ENCODE measurements around the gene CNOT6L.

Gene CNOT6L

GRCh38 chr4:77820649-77821561 lies 1.7 kb upstream of the CNOT6L start:
- no peak for DNase-seq (ENCODE audit: low read depth in 2 of 2)

- DNase-seq (ENCODE audit: low read depth in 2 of 2): peak; percentile 87 to 96
Observed at GRCh38 chr4:77819843-77820648, 878 bp upstream of the CNOT6L start.

GRCh38 chr4:77819404-77819842 lies 255 bp upstream of the CNOT6L start:
- DNase-seq (ENCODE audit: low read depth in 2 of 2): peak in 1 of 2 experiments; percentile 52

GRCh38 chr4:77818073-77818601 lies 1.0 kb downstream of the CNOT6L start:
- peak in 1 of 2 experiments; percentile 34 for DNase-seq (ENCODE audit: low read depth in 2 of 2)

- no peak for DNase-seq (ENCODE audit: low read depth in 2 of 2)
Observed at GRCh38 chr4:77817304-77818072, 1.7 kb downstream of the CNOT6L start.

- no peak for DNase-seq (ENCODE audit: low read depth in 2 of 2)
Observed at GRCh38 chr4:77816546-77816945, 2.6 kb downstream of the CNOT6L start.

GRCh38 chr4:77815636-77816035 lies 3.5 kb downstream of the CNOT6L start:
- no peak for DNase-seq (ENCODE audit: low read depth in 2 of 2)

- DNase-seq (ENCODE audit: low read depth in 2 of 2): no peak
Observed at GRCh38 chr4:77805840-77806239, 13.3 kb downstream of the CNOT6L start.

GRCh38 chr4:77804471-77804870 lies 14.7 kb downstream of the CNOT6L start:
- no peak for DNase-seq (ENCODE audit: low read depth in 2 of 2)

- no peak for DNase-seq (ENCODE audit: low read depth in 2 of 2)
Observed at GRCh38 chr4:77802402-77802801, 16.8 kb downstream of the CNOT6L start.

GRCh38 chr4:77801260-77801608 lies 17.9 kb downstream of the CNOT6L start:
- no peak for DNase-seq (ENCODE audit: low read depth in 2 of 2)

- DNase-seq (ENCODE audit: low read depth in 2 of 2): no peak
Observed at GRCh38 chr4:77800483-77801259, 18.5 kb downstream of the CNOT6L start.

GRCh38 chr4:77800077-77800476 lies 19.1 kb downstream of the CNOT6L start:
- no peak for DNase-seq (ENCODE audit: low read depth in 2 of 2)

GRCh38 chr4:77798385-77798784 lies 20.8 kb downstream of the CNOT6L start:
- DNase-seq (ENCODE audit: low read depth in 2 of 2): no peak

GRCh38 chr4:77797239-77797638 lies 21.9 kb downstream of the CNOT6L start:
- DNase-seq (ENCODE audit: low read depth in 2 of 2): no peak

GRCh38 chr4:77795326-77795725 lies 23.8 kb downstream of the CNOT6L start:
- no peak for DNase-seq (ENCODE audit: low read depth in 2 of 2)

GRCh38 chr4:77790146-77790545 lies 29.0 kb downstream of the CNOT6L start:
- DNase-seq (ENCODE audit: low read depth in 2 of 2): no peak

GRCh38 chr4:77788990-77789389 lies 30.2 kb downstream of the CNOT6L start:
- DNase-seq (ENCODE audit: low read depth in 2 of 2): no peak

GRCh38 chr4:77787969-77788368 lies 31.2 kb downstream of the CNOT6L start:
- no peak for DNase-seq (ENCODE audit: low read depth in 2 of 2)

GRCh38 chr4:77785669-77786068 lies 33.5 kb downstream of the CNOT6L start:
- no peak for DNase-seq (ENCODE audit: low read depth in 2 of 2)

GRCh38 chr4:77783895-77784294 lies 35.3 kb downstream of the CNOT6L start:
- no peak for DNase-seq (ENCODE audit: low read depth in 2 of 2)
